DMS114 treated with DMSO at 0.1 percent for 48 hours (cell line): Measurements from ENCODE around the gene SNRNP70.

Experiments used
- DNase-seq: peaks from one replicate; lab custom pipeline; 2025; ENCODE audit not compliant: unreplicated experiment; lab: John Stamatoyannopoulos, UW

Gene SNRNP70

GRCh38 chr19:49097453-49098288, 12.4 kb downstream of the SNRNP70 start:
- DNase-seq, result peak; percentile 29

GRCh38 chr19:49098795-49099194, 13.5 kb downstream of the SNRNP70 start:
- DNase-seq, result no peak

- DNase-seq, result no peak
These were observed 15.9 kb downstream of the SNRNP70 start for GRCh38 chr19:49101160-49101559.

DNA sequence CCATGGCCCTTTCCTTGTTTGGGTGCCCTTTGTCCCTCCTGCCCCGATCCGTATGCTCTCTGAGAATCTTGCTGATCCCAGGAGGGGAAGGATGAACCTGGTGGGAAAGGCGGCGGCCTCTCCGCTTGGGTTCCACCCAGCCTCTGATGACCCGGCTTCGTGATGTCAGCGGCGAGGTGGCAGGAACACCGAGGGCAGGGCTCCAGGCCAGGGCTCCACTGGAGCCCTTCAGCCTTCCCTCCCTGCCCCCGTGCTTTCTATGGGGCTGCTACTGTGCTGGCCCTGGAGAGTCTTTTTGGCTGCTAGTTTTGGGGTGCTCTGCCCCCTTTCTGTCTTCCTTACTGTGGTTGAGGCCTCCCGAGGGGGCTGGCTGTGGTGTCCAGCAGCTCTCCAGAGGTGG, 17.1 kb downstream of the SNRNP70 start:
- DNase-seq, result no peak

DNA sequence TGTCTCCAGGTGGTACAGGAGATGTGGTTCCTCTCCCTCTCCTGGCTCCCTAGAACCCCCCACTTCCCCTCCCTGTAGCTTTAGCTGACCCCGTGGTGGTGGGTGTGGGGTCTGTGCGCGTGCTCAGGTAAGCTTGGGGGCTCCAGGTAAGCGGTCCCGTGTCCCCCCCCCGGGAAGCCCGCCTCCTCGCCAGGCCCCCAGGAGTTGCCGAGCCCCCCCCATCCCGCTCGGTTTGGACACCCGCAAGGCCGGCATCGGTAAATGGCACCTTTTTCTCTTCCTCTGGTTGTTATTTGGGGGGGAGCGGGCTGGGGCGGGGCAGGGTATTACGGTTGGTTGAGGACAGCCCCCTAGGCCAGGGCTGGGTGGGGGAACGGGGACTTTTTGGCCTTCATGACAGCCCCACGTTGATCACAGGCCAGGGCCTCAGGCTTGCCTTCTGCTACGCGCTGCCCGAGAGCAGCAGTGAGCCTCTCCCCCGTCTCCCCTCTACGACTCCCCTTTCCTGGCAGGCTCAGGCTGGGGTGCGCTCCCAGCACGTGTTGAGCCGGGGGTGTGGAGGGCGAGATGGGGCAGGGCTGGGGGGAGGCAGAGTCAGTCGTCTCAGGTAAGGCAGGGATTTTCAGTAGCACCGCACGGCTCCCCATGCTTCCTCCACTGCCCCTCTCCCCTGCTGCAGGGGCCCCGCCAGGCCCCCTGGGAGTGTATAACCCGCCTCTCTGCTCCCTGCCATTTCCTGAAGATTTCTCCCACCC, 18.3 kb downstream of the SNRNP70 start:
- no peak for DNase-seq

- DNase-seq, result no peak
These were observed 19.1 kb downstream of the SNRNP70 start for GRCh38 chr19:49104229-49104864.

- DNase-seq, result no peak
These were observed 21.4 kb downstream of the SNRNP70 start for GRCh38 chr19:49106648-49107135.

- no peak for DNase-seq
These were observed 22.6 kb downstream of the SNRNP70 start for GRCh38 chr19:49107625-49108459.

- DNase-seq, result no peak
These were observed 23.8 kb downstream of the SNRNP70 start for GRCh38 chr19:49109051-49109450.

- DNase-seq, result no peak
These were observed 24.4 kb downstream of the SNRNP70 start for GRCh38 chr19:49109569-49110233.

- no peak for DNase-seq
These were observed 25.3 kb downstream of the SNRNP70 start for GRCh38 chr19:49110567-49110966.

DNA sequence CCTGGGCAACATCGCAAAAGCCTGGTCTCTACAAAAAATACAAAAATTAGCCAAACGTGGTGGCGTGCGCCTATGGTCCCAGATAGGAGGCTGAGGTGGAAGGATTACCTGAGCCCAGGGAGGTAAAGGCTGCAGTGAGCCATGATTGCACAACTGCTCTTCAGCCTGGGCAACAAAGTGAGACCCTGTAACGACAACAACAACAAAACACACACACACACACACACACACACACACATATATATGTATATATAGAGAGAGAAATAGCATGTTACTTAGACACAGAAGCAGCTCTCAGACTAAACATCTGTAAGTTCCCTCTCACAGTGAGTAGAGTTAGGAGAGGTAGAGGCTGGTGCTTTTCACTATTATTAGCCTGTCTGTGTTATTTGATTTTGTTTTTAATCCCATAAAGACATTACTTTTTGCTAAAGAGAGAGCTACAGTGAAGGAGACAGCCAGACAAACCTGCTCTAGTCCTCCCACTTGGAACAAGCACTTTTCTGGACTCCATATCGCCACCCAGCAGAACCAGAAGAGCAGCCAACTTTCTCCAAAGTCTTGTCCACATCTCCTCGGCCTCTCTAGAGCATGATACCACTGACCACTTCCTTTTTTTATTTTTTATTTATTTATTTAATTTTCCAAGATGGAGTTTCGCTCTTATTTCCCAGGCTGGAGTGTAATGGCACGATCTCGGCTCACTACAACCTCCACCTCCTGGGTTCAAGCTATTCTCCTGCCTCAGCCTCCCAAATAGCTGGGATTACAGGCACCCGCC, 26.2 kb downstream of the SNRNP70 start:
- no peak for DNase-seq

DNA sequence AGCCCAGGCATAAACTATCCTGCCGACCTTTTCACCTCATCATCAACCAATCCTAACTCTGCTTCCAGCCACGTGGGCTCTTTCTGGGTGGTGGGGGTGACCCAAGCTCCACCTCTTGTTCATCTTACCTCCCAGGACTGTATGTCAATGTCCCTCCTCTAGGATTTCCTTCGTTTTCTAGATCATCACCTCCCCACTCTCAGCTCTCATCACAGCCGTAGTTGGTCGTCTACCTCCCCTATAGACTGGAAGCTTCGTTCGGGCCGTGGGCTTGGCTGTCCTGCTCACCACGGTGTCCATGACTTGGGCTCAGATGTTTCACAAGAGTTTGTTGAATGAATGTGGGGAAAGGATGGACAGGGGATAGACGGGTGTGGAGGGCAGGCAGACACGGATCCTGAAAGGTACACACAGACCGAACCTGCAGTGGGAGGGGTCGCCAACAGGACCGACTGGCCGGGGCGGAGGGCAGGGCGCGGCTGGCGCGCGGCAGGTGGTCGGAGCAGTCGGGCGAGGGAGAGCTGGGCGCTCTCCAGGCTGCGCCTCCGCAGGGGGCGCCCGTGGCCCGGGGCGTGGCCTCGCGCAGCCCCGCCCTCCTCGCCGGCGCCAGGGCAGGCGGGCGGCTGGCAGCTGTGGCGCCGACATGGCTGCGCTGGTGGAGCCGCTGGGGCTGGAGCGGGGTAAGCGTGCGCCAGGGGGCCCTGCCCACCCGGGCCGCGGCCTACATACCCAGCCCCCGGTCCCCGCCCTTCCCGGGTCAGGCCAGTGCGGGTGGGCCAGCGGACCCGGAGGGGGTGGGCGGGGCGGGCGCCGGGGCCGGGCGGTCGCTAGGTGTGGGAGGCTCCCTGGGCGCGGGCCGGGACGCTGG, 28.7 kb downstream of the SNRNP70 start, which contains the start of gene LIN7B:
Gene LIN7B, plus strand, starts transcription at position 609 of the 868 bp plus-strand sequence. Its CDS starts 35 bp downstream, at position 644.
- peak; percentile 28 for DNase-seq

GRCh38 chr19:49114630-49115363, 29.5 kb downstream of the SNRNP70 start:
- peak; percentile 35 for DNase-seq

- DNase-seq, result no peak
These were observed 31.3 kb downstream of the SNRNP70 start for GRCh38 chr19:49116544-49116943.

DNA sequence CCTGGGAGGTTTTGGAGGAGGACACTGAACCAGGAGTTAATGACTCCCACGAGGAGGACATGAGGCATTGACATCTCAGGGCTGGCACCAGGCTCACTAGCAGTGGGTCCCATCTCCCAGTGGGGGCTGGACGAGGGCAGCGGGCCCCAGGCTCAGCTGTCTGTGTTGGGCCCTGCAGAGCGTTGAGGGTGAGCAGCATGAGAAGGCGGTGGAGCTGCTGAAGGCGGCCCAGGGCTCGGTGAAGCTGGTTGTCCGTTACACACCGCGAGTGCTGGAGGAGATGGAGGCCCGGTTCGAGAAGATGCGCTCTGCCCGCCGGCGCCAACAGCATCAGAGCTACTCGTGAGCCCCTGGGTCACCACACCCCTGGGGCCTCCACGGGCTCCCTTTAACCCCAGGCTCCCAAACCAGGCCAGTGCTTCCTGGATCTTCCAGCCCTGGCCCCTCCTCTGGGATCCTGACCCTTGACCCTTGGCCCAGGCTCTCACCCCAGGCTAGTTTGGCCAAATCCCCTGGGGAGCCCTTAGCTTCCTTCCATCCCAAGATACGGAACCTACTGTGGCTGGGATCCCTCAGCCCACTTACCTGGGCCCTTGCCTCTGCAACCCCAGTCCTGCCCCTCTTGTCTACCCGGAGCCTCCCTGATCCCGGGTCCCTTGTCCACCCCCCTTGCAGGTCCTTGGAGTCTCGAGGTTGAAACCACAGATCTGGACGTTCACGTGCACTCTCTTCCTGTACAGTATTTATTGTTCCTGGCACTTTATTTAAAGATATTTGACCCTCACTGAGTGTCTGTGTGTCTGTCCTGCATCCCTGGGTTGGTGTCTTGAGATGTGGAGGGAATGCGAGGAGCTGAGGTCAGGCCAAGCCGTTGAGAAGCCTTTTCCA, 32.7 kb downstream of the SNRNP70 start:
- DNase-seq, result no peak
